Peyer's patch (tissue), 4 donors: ENCODE results near the gene USB1.

ENCODE experiments used
- CTCF ChIP-seq, 6 experiments: fragments of 450-650 bp in 4 of 6; fragments of 200-600 bp in 2 of 6; sonication (generic) in 1 of 6; IDR thresholded peaks; one replicate each; pipeline ENCODE4 v1.5.1; 2017 to 2019; ENCODE audit warnings: antibody characterized with exemption in 6 of 6, mild to moderate bottlenecking in 3 of 6, moderate library complexity in 1 of 6
- POLR2A ChIP-seq, 2 donors: fragments of 450-650 bp; IDR thresholded peaks; one replicate each; pipeline ENCODE4 v1.5.1; 2017; ENCODE audit warnings: antibody characterized with exemption in 2 of 2, mild to moderate bottlenecking in 2 of 2, moderate library complexity in 2 of 2

- no peak for TF ChIP-seq POLR2A (IDR thresholded peaks at IDR 0.05)
- no peak for TF ChIP-seq CTCF (IDR thresholded peaks at IDR 0.05)
Measured at GRCh38 chr16:58032710-58033293, 31.6 kb downstream of the USB1 start.
